Uterus (tissue), 4 donors: ENCODE measurements around the gene MT1E. TPM values are rescaled to one million over a fixed set of nuclear protein-coding genes. Genes with fewer than 3 reads are reported as not detected.

Source experiments
- DNase-seq, 2 donors: peaks; one replicate each; pipeline ENCODE4 v3.0.0-alpha.2; 2019 to 2020
- H3K27ac ChIP-seq, 2 donors: fragments of 200-600 bp; sonication (generic); 1 replicate in 1 of 2; 2 replicates in 1 of 2; pipeline ENCODE4 v1.5.1; 2016 to 2018
- H3K27me3 ChIP-seq, 2 donors: fragments of 200-600 bp; sonication (generic); one replicate each; pipeline ENCODE4 v1.5.1; 2018 to 2019; ENCODE audit warnings: control low read depth in 1 of 2
- H3K36me3 ChIP-seq, 2 donors: fragments of 200-600 bp; sonication (generic); one replicate each; pipeline ENCODE4 v1.5.1; 2019; ENCODE audit warnings: control low read depth in 1 of 2
- H3K4me1 ChIP-seq, 2 donors: fragments of 200-600 bp; sonication (generic); one replicate each; pipeline ENCODE4 v1.5.1; 2018 to 2019; ENCODE audit warnings: control low read depth in 1 of 2
- H3K4me3 ChIP-seq, 2 donors: fragments of 200-600 bp; sonication (generic); 1 replicate in 1 of 2; 2 replicates in 1 of 2; pipeline ENCODE4 v1.5.1; 2018 to 2019; ENCODE audit warnings: mild to moderate bottlenecking in 1 of 2
- H3K9me3 ChIP-seq, 2 donors: fragments of 200-600 bp; sonication (generic); one replicate each; pipeline ENCODE4 v1.5.1; 2019; ENCODE audit warnings: control low read depth in 1 of 2
- CTCF ChIP-seq, 4 experiments: fragments of 200-600 bp in 2 of 4; fragments of 450-650 bp in 2 of 4; sonication (generic) in 2 of 4; IDR thresholded peaks; one replicate each; pipeline ENCODE4 v1.5.1; 2016 to 2019; ENCODE audit warnings: antibody characterized with exemption in 4 of 4, mild to moderate bottlenecking in 2 of 4, moderate library complexity in 1 of 4
- POLR2A ChIP-seq, 2 donors: fragments of 450-650 bp; IDR thresholded peaks; one replicate each; pipeline ENCODE4 v1.6.1; 2016; ENCODE audit warnings: antibody characterized with exemption in 2 of 2, mild to moderate bottlenecking in 1 of 2, moderate library complexity in 1 of 2
- intact Hi-C: fragments of 100-400 bp; cut with DNase I; formaldehyde crosslinking; loops from one replicate; pipeline ENCODE4 v1.15.1; 2023; ENCODE audit warnings: low total_unique reads
- total RNA-seq, 4 donors: library from RNA; depleted of rRNA in 3 of 4; stranded (reverse); fragments of >200 nt in 3 of 4; gene quantifications; one replicate each; pipeline versions ENCODE4 v1.1.0 to v1.2.4, GENCODE V29; 2014 to 2023
- donor health status: DM: yes; HTN: yes; CAD: no.

The MT1E gene
- total RNA-seq, 4 donors from 2014 or later: 0.48 to 51.9 (median 51.2) TPM; not detected in 1

- Histone ChIP-seq H3K4me1 (peaks cover 0 to 5% of the 10 kb centered on the region in 2 donors), H3K4me3 (peak within 1 kb of the TSS; percentile 26 to 44), H3K27ac (peak within 1 kb of the TSS; percentile 42 to 66), H3K9me3 (no peaks in the 10 kb centered on the region), H3K36me3 (no peaks in the 10 kb centered on the region), H3K27me3 (peaks cover 0 to 7% of the 10 kb centered on the region in 2 donors)
- intact Hi-C loops: no loop called here
- DNase-seq: peak; percentile 40 to 58
- TF ChIP-seq POLR2A (IDR thresholded peaks at IDR 0.05) (peak in 1 of 2 donors; percentile 30), CTCF (IDR thresholded peaks at IDR 0.05) (no peak)
These were observed 6.7 kb downstream of the MT1E start, which contains the start of gene MT1M for GRCh38 chr16:56632156-56632847. MT1M (plus strand) TSS chr16:56632659; CDS start chr16:56632732, 73 bp downstream.

DNA sequence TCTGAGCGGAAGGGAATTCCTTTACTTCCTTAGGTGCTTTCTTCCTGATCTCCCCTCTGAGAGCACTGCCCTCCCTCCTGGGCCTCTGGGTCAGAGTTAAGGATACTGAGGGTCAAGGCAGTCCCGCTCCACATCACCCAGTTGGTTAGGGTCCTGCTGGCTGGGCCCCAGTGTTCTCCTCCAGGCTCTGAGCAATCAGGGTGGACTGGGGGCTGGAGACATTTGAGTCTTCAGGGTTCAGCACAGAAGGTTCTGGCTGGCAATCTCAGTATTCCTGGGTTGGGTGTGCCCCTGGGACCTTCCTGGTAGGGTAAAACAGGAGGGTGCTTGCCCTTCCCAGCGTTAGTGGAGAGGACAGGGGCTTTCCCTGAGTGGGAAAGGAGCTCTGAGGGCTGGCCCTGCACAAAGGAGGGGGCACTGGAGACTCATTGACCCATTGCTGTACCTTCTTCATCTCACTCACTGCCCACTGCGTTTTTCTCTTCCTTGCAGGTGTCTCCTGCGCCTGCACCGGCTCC is 7.3 kb downstream of the MT1E start:
- Histone ChIP-seq H3K9me3 (no peaks in the 10 kb centered on the region), H3K27ac (peak overlapping the region; percentile 42 to 66), H3K4me1 (peaks cover 0 to 5% of the 10 kb centered on the region in 2 donors), H3K4me3 (peak overlapping the region; percentile 26 to 44), H3K36me3 (no peaks in the 10 kb centered on the region), H3K27me3 (peaks cover 0 to 7% of the 10 kb centered on the region in 2 donors)
- DNase-seq: no peak
- intact Hi-C loops: no loop called here
- TF ChIP-seq POLR2A (IDR thresholded peaks at IDR 0.05) (no peak), CTCF (IDR thresholded peaks at IDR 0.05) (no peak)

DNA sequence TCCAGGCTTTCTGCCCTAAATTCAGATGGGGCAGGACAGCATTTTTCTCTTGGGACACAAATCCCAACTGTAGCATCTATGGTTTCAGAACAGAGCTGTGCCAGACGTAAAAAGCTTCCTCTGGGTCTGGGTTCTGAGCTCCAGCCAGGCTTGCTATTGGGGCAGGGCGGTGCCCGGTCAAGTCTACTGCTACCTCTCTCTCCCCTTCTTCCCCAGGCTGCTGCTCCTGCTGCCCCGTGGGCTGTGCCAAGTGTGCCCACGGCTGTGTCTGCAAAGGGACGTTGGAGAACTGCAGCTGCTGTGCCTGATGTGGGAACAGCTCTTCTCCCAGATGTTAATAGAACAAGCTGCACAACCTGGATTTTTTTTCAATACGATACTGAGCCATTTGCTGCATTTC is 8.0 kb downstream of the MT1E start:
- Histone ChIP-seq H3K27me3 (peaks cover 0 to 10% of the 10 kb centered on the region in 2 donors), H3K9me3 (no peaks in the 10 kb centered on the region), H3K4me1 (peaks cover 0 to 5% of the 10 kb centered on the region in 2 donors), H3K27ac (no peak overlapping the region), H3K36me3 (no peaks in the 10 kb centered on the region), H3K4me3 (no peak overlapping the region)
- no peak for TF ChIP-seq CTCF (IDR thresholded peaks at IDR 0.05)
- no peak for DNase-seq
- intact Hi-C loops: no loop called here

DNA sequence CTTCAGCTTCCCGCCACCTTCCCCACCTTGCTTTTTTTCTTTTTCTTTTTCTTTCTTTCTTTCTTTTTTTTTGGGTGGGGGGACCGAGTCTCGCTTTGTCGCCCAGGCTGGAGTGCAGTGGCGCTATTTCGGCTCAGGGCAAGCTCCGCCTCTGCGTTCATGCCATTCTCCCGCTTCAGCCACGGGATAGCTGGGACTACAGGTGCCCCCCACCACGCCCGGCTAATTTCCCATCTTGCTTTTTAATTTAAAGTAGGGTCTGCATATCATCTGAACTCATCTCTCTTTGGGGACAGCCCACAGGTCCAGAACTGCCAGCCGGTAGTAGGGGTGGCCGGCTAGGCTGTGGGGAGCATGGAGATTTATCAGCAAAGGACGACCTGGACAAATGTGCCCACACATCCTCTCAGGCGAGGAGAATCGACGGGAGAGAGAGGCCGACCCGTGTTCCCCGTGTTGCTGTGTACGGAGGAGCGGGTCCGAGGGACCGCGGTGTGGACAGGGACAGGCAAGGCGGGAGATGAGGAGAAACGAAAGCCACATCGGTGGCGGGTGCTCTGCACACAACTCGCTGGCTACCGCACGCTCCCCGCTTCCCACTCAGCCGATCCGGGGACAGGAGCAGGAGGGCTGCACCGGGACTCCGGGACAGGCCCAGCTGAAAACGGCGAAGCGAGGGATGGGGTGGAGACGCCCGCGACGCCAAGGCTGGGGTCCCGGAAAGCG is 9.3 kb downstream of the MT1E start:
- Histone ChIP-seq H3K4me3 (no peak overlapping the region), H3K27me3 (peaks cover 0 to 12% of the 10 kb centered on the region in 2 donors), H3K27ac (no peak overlapping the region), H3K4me1 (peaks cover 0 to 5% of the 10 kb centered on the region in 2 donors), H3K9me3 (no peaks in the 10 kb centered on the region), H3K36me3 (no peaks in the 10 kb centered on the region)
- intact Hi-C loops: no loop called here
- no peak for DNase-seq
- TF ChIP-seq CTCF (IDR thresholded peaks at IDR 0.05) (no peak), POLR2A (IDR thresholded peaks at IDR 0.05) (no peak)
